Suppressor macrophage (primary cell): ENCODE measurements around the gene STK39.
"Not testable (repeated sequence)": the region's sequence is repeated elsewhere in the genome, so short reads cannot be mapped to it uniquely, and the experiment has no call there.

Experiments used
- DNase-seq, 4 experiments: peaks; one replicate each; pipeline ENCODE4 v3.0.0-alpha.2; 2020 to 2022

Gene STK39

DNA sequence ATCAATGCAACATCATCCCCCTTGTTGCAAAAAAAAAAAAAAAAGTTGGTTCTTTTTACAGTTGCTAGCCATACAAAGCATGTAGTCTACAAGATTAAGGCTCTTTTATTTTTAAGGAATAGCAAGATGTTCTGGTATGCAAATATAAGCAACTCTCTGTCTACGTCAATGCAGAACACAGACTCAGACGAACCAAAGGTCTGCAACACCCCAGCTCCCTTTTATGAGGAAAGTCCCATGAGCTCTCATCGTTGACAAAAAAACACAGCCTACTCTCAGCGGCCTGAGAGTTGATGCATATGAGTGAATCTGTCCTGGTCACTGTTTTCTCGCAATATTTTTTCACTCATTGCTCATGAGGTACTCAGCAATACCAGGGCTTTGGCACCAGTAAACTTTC, 112.9 kb downstream of the STK39 start:
- DNase-seq, result no peak

DNA sequence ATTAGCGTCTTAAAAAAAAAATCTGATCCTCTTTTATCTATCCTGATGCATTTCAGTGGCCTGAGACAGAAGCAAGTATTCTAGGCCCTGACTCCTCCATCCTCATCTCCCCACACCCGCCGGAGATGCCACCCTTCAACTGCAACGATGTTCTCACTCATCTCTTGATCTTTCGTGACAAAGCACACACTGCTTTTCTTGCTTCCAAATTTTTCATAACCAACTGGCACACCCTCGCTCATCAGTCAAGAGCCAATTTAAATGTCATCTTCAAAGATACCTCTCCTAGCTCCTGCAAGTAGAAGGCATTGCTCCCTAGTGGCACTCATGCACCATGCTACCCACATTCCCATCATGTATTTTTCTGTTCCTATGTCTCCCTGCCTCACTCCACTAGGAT, 115.0 kb downstream of the STK39 start:
- no peak for DNase-seq

DNA sequence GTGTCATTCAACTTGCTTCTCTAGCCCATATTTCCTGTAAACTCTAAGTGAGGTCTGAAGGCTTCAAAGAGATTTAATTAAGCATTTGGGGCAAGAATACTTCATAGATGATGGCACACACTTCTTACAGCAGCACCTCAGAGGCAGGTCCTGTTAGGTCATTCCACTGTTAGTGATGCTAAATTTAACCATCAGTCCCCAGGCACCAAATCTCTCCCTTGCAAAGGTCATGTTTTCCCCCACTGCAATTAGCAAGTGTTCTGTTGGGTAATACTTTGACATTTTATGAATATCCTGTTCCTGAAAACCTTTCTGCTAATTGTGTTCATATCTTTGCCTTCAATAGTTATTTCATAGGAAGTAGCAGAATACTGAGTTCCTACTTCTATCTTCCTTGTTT, 117.0 kb downstream of the STK39 start:
- DNase-seq, result peak in 3 of 4 experiments; percentile 9 to 63 (median 58)

DNA sequence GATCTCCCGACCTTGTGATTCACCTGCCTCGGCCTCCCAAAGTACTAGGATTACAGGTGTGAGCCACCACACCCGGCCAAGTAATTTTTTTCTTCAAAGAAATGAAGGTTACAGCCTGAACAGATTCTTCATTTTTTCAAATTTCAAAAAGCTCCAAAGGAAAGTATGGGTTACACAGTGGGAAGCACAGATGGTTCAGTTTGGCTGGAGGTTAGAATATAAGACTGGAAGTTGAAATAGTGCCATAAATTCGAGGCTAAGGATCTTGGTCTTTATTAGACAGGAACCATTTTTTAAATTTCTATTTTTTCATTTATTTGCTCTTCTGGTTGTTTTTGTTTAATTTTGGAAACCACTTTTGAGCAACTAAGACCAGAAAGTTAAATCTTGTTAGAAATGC, 120.0 kb downstream of the STK39 start:
- no peak for DNase-seq

DNA sequence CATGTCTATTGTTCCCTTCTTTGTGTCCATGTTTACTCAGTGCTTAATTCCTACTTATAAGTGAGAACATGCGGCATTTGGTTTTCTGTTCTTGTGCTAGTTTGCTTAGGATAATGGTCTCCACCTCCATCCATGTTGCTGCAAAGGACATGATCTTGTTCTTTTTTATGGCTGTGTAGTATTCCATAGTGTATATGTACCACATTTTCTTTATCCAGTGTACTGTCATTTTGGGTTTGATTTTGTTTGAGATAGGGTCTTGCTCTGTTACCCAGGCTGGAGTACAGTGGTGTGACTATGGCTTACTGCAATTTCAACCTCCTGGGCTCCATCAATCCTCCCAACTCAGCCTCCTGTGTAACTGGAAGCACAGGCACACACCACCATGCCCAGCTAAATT, 125.2 kb downstream of the STK39 start:
- DNase-seq, result not testable (repeated sequence)

DNA sequence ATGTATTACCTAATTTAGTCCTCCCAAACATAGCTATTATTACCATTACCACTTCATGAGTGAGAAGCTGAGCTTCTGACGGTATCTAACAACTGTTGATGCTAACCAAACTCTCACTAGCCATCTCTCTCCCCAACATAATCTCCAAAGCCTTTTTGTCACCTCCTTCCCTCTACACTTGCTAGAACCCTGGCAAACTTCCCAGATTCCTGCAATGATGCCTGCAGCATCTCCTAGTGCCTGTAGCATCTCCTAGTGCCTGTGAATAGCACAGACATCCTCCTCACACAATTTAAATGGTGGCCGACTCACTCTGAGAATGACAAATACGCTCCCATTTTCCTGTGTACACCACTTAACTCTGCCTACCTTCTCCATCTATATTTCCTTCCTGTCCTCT, 126.7 kb downstream of the STK39 start:
- DNase-seq, result no peak

DNA sequence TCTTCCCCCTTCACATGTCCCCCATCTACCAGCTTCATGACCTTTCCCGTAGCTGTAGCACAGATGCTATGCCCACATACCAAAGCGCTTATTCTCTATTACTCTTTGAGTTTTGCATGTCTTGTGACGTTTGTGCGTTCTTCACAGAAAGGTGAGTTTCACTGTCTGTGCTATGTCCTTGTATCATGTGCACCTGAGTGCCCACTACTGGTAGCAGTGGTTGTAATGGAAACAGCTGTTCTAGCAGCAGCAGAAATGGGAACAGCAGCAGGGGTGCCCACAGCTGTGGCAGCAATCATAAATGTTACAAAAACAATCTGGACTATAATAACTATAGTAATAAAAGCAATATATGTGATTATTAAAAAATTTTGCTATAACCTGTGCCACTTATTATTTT, 127.1 kb downstream of the STK39 start:
- no peak for DNase-seq

DNA sequence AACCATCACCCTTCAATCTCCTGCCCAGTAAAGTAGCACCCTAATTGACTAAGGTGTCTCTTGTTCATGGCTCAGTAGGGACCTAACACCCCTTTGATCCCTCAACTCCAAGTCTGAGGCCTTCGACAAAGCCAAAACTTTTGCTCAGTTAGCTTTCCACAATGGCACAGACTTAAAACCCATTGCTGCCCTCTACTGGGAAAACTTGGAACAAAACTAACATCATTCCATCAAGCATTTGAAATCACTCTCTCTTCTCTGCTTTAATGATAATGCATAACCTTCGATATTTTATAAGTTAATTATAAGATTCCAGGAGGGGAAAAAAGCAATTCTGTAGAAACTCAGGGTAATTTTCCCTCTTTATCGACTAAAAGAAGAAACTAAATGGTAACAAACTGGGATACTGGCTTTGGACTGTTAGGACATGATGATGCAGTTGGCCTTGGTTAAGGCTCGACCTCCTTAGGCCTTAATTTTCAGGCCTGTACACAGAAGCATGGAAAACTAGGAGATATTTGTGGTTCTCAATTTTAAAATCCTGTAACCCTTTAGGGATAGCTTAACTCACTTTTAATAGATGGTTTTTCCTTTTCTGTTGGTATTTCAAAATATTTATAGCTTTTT, 127.8 kb downstream of the STK39 start:
- DNase-seq, result peak; percentile 64 to 81 (median 73)

DNA sequence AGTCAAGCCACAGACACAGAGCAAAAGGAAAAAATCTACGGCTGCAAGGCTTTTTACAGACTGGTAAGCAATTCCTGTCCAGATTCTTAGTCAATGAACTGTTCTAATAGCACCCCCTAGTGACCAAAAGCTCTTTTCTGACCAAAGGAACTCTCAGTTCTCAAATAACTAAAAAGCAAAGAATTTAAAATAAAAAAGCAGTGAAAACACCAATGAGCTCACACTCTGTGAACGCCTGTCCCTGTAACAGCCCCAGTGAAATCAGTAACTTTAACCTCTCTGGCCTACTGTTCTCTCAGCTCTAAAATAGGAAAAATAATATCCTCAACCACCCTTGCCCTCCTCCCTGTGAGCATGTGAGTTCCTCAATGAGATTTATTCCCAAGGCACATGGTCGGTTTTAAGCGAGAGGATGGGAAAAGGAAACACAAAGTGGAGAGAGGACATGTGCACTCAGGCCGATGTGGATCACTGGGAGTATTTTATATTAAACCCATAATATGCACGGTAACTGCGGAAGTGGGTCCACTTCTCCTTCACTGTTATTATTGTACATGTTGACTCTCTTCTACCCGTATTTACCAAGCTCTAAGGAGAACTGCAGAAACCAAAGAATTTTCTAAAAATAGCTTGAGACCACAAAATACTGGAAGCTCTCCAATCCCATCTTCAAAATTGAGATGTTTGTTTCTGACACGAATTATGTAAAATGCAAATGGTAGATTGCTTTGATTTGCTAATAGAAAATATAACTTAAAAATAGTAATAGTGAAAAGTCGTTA, 128.5 kb downstream of the STK39 start:
- DNase-seq, result peak; percentile 76 to 89 (median 83)

DNA sequence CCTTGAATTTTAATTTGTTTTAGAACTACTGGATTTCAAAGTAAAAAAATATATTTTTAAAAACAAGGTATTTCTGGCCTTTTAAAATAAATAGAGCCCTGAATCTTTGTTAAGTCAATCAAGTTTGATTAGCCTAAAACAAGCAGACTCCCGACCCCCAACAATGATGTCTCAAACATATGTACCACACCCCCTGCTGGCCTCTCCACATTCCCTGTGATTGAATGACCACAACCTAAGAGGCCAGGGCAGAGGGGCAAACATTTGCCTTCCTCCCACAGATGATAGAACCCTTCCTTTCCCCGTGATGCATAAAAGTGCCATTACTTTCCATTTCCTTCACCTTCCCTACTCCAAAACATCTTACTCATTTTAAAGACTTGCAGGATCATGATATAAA, 130.9 kb downstream of the STK39 start:
- no peak for DNase-seq

DNA sequence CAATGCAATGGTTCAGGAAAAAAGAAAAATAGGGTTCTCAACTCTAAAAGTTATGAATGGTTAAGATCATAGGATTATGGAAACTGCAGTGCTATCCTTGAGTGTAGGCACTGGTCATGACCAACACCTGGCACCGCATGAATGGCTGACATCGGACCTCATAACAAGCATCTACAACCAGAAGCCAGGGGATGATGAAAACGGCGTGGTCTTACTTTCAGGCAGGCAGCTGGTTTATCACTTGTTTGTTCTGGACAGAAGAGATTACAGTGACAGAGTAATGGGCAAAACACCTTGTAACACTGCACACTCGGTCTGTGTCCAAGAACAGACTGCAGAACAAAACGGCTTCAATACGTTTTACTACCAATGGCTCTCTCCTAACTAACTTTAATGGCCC, 132.8 kb downstream of the STK39 start:
- no peak for DNase-seq

DNA sequence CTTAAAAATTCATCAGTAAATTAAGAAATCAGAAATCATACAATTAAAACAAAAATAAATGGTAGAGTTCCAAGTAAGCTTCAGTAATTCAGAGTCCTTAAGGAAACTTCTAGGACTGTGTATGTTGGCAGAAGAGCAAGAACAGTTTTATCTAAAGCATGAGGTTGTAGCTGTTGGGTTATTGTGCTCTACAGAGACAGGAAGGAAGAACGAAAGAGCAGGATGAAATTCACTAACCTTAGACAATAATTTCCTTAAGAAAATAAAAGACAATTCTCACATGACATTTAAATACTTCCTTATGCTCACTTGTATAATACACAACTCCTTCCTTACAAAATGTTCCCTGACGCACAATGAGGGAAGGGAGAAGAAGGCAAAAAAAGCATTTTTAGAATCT, 133.4 kb downstream of the STK39 start:
- no peak for DNase-seq

DNA sequence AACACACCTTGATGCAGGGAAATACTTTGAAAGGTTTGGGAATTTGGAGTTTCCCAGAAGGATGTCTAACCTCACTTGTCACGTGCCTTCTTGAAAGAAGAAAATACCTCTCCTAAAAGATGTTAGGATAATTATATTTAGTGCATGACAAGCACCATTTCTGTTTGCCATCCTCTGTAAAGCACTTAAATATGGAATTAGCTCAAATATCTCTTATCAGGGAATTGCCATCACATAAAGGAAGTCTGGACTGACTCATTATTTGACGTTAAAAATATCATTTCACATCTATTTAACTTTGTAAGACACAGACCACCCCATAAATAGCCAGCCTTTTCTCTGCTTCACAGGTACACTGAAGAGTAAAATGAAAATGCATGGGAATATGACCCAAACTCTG, 140.1 kb downstream of the STK39 start:
- no peak for DNase-seq

DNA sequence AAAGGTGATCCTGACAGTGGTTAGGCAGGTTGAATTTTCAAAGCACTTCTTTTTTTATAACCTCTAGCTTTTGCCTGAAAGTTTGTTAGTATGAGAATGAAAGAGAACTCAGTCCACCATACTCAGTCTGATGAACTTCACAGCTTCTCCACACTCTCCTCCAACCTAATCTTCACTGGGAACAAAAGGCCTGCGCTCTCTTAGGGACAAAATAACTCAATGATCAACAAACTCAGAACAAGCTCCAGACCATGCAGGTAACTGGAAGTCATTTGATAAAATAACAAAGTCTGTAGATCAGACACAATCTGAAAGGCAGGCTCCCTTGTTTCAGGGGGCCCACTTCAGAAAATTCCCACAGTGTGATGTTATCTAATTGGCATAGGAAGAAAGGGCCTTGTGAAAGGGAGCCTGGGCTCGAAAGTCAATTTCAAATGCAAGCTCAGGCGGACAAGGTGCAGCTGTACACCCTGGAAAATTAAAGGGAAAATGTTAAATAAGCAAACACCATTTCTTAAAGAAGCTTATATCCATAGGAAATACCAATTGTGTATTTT, 142.2 kb downstream of the STK39 start:
- no peak for DNase-seq

DNA sequence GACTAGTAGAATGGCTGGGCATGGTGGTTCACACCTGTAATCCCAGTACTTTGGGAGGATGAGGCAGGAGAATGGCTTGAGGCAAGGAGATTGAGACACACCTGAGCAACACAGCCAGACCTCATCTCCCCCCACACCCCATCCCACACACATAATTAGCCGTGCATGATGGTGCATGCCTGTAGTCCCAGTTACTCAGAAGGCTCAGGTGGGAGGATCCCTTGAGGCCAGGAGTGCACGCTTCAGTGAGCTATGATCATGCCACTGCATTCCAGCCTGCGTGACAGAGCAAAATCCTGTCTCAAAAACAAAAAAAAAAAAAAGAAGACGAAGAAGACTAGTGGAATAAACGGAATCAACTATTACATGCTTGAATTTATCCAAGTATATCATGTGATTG, 150.0 kb downstream of the STK39 start:
- DNase-seq, result no peak

DNA sequence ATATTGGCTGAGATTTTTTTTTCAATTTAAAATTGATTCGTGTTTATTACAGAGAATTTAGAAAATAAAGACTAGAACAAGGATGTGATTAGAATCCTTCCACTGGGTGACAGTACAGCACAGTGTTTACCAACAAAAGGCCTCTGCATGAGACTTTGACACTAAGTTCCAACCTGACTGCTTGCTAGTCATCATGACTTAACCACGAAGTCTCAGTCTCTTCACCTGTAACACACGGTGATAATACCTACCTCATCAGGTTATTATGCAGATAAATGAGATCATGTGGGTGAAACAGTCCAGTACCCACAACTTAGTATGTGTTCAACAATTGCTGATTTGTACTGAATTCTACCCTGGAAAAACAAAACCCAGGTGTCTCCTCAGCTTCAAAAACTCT, 151.2 kb downstream of the STK39 start:
- no peak for DNase-seq

DNA sequence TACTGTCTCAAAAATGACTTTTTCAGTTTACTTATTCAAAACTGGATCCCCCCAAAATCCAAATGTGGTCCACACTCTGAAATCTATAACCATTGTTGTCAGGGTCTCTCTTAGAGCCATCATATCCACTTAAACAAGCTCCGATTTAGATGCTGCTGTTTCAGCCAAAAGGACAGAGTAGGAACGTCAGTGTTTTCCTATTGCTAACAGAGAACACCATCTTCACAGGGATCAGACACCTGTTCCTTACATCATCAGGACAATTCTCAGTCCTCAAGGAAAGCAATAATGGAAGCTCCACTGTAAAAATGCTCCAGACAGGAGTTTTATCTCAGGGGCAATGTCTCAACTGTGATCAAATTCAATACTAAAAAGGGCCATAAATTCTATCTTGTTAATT, 155.4 kb downstream of the STK39 start:
- DNase-seq, result no peak

DNA sequence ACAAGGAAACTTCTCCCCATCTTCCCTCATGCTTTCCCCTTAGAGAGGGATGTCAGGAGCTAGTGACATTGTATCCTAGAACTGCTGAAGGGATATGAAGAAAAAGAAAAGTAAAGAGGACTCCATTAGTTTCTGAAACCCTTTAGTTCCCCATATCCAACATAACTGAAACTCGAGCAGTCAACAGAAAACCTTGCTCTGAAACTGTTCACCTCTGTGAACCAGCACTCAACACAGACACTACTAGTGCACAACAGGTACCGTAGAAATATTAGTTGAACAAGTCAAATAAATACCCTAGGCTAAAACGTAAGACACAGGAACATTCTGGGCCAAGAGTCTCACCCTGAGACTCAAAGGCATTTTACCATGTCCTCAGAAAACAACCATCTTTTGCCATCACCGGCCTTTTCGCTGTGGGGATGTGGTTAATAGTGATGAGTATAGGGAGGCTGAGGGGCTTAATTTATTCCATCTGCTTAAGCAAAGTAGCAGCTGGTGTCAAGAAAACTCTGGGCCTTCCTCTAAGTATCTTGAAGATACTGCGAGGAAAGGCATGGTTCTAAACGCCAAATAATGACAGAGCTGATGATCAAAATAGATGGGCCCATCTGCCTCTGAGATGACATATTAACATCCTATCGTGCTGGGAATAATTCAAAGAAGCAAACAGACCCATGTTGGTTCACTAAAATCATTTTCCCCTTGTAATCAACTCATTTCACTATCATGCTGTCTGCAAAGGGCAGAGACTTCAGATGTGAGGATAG, 156.8 kb downstream of the STK39 start:
- no peak for DNase-seq

DNA sequence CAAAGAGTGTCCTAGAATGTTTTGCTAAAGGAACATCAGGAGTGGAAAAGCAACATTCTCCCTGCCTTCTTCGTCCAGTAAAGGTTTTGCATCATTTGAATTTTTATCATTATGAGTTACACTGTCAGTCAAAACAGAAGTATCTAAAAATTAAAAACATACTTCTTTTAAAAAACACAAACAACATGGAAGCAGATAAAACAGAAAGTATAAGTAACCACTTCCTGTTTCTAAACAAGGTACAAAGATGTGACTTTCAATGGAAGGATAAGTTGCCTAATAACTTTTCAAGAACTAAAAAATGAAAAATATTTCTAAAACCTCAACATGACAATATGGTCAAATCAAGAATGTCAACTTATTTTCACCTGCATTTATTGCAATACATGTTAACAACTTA, 158.2 kb downstream of the STK39 start:
- DNase-seq, result peak in 2 of 4 experiments; percentile 6 to 16

DNA sequence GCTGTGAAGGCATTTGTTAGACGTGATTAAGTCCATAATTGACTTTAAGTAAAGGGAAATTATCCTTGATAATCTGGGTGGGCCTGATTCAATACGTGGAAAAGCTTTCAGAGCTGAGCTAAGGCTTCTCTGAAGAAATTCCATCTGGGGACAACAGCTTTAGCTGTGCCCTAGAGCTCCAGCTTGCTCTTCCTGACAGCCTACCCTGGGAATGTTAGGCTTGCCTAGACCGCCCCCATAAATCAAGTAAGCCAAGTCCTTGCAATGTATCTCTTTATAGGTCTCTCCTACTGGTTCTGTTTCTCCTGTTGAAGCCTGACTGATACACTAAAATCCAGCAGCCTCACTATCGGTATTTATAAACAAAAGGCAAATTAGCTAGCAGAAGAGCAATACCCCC, 160.0 kb downstream of the STK39 start:
- DNase-seq, result no peak

DNA sequence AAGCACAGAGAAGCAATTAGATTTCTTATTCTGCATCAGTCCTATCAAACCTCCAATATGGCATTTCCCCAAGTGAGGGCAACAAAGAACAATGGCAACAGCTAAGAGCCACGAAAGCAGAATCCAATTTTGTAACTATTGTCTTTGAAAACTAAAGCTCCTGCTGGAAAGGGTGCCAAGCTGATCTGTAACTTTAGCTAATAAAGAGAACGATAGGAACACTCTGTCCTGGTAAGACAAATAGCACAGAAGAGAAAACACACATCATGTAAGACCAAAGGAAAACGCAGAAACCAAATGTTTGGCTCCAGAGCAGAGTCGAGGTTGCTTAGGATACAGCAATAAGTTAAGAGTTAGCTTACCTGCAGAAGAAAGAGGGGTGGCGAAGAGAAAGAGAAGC, 160.5 kb downstream of the STK39 start:
- no peak for DNase-seq

DNA sequence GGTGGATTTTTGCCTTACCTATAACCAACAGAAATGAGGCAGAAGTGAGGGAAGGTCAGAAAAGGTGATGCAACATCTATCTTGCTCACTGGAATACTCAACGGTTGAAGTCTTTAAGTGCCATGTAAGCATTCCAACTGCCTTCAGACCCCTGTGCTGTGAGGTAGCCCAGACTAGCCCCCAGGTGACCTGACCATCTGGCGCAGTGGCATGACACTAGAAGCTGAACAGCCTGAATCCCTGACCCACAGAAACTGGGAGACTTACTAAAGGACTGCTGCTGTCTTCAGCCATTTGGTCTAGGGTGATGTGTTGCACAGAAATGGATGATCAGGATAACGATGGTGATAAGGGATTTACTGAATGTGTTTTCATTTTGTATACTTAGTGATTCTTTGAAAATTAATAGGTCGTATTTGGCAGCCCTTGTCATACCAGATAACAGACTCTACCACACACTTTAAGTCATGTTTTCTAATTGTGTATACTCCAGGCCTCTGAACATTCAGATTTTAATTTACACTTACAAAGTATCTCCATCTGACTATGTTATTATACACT, 161.5 kb downstream of the STK39 start:
- DNase-seq, result no peak

DNA sequence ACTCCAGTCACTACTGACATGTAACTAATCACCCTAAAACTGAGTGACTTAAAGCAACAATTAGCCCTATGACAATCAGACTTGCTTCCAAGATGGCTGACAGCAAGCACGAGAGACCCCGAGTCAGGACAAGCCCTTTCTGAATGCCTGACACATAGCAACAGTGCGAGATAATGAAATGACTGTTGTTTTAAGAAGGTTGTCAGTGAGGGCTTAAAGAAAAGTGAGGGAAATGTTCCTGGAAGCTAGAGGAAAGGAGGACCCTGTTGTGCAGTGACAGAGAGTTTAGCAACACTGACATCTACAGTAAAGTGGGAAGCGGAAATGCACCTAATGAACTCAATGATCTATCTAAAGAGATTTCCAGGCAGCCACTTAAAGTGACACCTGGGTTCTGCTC, 163.1 kb downstream of the STK39 start:
- DNase-seq, result no peak
